Body of pancreas (tissue), 4 donors: ENCODE data around the gene EFCAB6. TPM values are rescaled to one million over a fixed set of nuclear protein-coding genes. Genes with fewer than 3 reads are reported as not detected.

ENCODE experiments used
- ATAC-seq: fragments of 150-250 bp; one replicate; pipeline ENCODE4 v1.9.1; 2016
- DNase-seq, 4 donors: peaks; one replicate each; pipeline ENCODE4 v3.0.0-alpha.2; 2019
- H3K27ac ChIP-seq, 4 donors: fragments of 200-600 bp; sonication (generic); 1 replicate in 3 of 4; 2 replicates in 1 of 4; pipeline versions ENCODE4 v1.5.1 to v1.6.1; 2016 to 2019; ENCODE audit warnings: mild to moderate bottlenecking in 1 of 4, mixed read lengths in 1 of 4, moderate library complexity in 1 of 4
- H3K27me3 ChIP-seq, 2 donors: fragments of 200-600 bp; sonication (generic); one replicate each; pipeline ENCODE4 v1.6.0; 2016; ENCODE audit warnings: mild to moderate bottlenecking in 1 of 2
- H3K36me3 ChIP-seq, 2 donors: fragments of 200-600 bp; sonication (generic); replicated peaks in 1 of 2; 2 replicates each; pipeline ENCODE4 v1.5.1; 2016; ENCODE audit warnings: low read depth in 2 of 2; ENCODE audit not compliant: insufficient read depth in 1 of 2
- H3K4me1 ChIP-seq: fragments of 200-600 bp; sonication (generic); one replicate; pipeline ENCODE4 v1.6.0; 2016
- H3K4me3 ChIP-seq, 2 donors: fragments of 200-600 bp; sonication (generic); 1 replicate in 1 of 2; 2 replicates in 1 of 2; pipeline ENCODE4 v1.5.1; 2016 to 2019
- H3K9me3 ChIP-seq, 3 donors: fragments of 200-600 bp; sonication (generic); 1 replicate in 2 of 3; 2 replicates in 1 of 3; pipeline ENCODE4 v1.5.1; 2016
- POLR2A ChIP-seq, 3 donors: fragments of 450-650 bp; IDR thresholded peaks; one replicate each; pipeline ENCODE4 v1.6.1; 2016; ENCODE audit warnings: antibody characterized with exemption in 3 of 3, mild to moderate bottlenecking in 2 of 3
- WGBS, 2 donors: methylation state at CpG; one replicate each; pipeline ENCODE4 v1.1.5; 2017; 5-methylcytosine and 5-hydroxymethylcytosine counted together
- intact Hi-C: fragments of 100-400 bp; cut with DNase I; formaldehyde crosslinking; loops from one replicate; pipeline ENCODE4 v1.15.1; 2023
- total RNA-seq, 2 donors: library from RNA; depleted of rRNA; stranded (reverse); fragments of >200 nt; gene quantifications; one replicate each; pipeline ENCODE4 v1.1.0, GENCODE V29; 2016
- TF ChIP-seq, protein P1 (sequence below), 7 experiments: fragments of 450-650 bp in 4 of 7; fragments of 200-600 bp in 3 of 7; sonication (generic) in 3 of 7; IDR thresholded peaks; one replicate each; pipeline ENCODE4 v1.5.1; 2016 to 2019; ENCODE audit warnings: antibody characterized with exemption in 7 of 7

The EFCAB6 gene
- total RNA-seq, 2 donors from 2014 or later = 4.0 to 4.4 TPM

DNA sequence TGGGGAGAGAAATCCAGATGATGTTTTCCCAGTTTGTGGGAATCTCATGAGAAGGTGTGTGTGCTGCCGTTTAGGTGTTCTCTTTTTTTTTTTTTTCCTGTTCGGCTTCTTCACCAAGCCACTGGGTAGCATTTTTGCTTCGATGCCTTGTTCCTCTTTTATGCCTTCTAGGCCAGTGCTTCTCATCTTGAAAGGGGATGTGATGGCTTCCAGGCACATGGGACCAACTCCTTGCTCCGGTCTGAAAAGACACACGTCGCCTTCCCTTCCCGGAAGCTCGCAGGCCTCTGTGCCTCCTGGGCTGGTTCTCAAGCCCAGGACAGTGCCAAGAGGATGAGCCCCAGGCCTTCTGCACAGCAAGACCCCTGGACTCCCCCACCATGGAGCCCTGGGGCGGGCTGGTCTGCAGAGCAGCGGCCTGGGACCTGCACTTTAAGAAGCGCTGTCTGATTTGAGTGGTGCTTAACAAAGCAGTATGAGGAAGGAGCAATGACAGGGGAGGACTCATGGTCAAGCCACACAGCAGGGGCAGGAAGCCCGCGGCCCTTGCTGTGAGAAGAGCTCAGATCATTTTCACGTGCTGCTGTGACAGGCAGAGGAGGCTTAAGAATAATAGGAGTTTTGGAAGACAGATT is 241.5 kb downstream of the EFCAB6 start:
- no peak for TF ChIP-seq POLR2A (IDR thresholded peaks at IDR 0.05)
- TF ChIP-seq, protein P1, sequence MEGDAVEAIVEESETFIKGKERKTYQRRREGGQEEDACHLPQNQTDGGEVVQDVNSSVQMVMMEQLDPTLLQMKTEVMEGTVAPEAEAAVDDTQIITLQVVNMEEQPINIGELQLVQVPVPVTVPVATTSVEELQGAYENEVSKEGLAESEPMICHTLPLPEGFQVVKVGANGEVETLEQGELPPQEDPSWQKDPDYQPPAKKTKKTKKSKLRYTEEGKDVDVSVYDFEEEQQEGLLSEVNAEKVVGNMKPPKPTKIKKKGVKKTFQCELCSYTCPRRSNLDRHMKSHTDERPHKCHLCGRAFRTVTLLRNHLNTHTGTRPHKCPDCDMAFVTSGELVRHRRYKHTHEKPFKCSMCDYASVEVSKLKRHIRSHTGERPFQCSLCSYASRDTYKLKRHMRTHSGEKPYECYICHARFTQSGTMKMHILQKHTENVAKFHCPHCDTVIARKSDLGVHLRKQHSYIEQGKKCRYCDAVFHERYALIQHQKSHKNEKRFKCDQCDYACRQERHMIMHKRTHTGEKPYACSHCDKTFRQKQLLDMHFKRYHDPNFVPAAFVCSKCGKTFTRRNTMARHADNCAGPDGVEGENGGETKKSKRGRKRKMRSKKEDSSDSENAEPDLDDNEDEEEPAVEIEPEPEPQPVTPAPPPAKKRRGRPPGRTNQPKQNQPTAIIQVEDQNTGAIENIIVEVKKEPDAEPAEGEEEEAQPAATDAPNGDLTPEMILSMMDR (IDR thresholded peaks at IDR 0.05) = no peak
- WGBS, 2 donors = 69% methylated on average over 9 to 14 of the region's 14 CpGs
- intact Hi-C loops = no loop called here
- Histone ChIP-seq H3K27me3 (no peaks in the 10 kb centered on the region), H3K27ac (no peak overlapping the region), H3K4me1 (no peaks in the 10 kb centered on the region), H3K9me3 (no peaks in the 10 kb centered on the region), H3K4me3 (no peak overlapping the region), H3K36me3 (no peaks in the 10 kb centered on the region)
- DNase-seq (no peak), ATAC-seq (no peak)

DNA sequence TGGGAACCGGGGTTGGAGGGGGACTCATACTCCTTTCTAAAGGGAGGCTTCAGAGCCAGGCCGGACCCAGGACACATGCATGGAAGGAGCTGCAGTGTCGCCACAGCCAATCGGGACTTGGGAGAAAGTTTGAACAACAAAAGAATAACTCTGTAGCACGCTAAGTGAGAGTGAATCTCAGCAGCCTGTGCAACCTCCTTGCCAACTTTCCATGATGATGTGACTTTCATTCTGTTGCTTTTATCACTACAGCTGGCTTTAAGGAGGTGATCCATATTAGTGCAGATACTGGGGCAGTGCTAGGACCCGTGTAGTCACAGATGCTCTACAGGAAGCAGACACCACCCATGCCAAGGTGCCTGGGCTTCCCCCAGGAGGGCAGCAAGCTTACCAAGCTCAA is 243.0 kb downstream of the EFCAB6 start:
- Histone ChIP-seq H3K4me3 (no peak overlapping the region), H3K27ac (no peak overlapping the region), H3K9me3 (no peaks in the 10 kb centered on the region), H3K36me3 (no peaks in the 10 kb centered on the region), H3K27me3 (no peaks in the 10 kb centered on the region), H3K4me1 (no peaks in the 10 kb centered on the region)
- intact Hi-C loops = no loop called here
- TF ChIP-seq POLR2A (IDR thresholded peaks at IDR 0.05) = no peak
- TF ChIP-seq, protein P1 (IDR thresholded peaks at IDR 0.05) = no peak
- DNase-seq = no peak
- 86 to 90% methylated on average over 6 of the region's 6 CpGs for WGBS, 2 donors
- ATAC-seq = no peak

DNA sequence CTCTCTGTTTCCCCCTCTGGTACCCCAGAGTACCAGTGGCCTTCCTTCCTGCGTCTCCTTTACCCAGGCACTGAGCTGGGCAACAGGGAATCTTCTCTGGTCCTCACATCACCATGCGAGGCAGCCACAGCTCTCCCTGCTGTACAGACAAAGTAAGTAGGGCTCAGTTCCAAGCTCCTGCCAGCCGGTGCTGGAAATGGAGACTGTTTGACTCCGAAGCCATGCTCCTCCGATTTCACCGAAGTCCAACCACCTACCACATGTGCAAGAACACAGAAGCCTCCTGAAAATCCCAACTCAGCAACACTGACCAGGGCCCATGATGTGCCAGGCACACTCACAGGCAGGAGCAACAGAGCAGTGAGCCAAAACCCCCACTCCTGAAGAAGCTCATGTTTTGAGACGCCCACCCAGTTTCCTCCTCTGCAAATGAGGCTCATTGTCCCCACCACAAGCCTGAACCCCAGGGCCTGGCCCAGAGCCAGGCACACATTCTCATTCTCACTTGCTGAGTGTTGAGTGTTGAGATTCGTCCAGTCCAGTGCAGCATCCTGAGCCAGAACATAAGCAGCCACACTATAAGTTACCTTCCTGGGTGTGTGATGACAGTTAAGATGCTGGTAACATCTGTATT is 244.3 kb downstream of the EFCAB6 start:
- Histone ChIP-seq H3K27me3 (no peaks in the 10 kb centered on the region), H3K27ac (no peak overlapping the region), H3K4me3 (no peak overlapping the region), H3K9me3 (no peaks in the 10 kb centered on the region), H3K36me3 (no peaks in the 10 kb centered on the region), H3K4me1 (no peaks in the 10 kb centered on the region)
- ATAC-seq (no peak), DNase-seq (no peak)
- TF ChIP-seq, protein P1 (IDR thresholded peaks at IDR 0.05) = no peak
- no peak for TF ChIP-seq POLR2A (IDR thresholded peaks at IDR 0.05)
- intact Hi-C loops = no loop called here
- 68 to 69% methylated on average over 4 to 8 of the region's 8 CpGs for WGBS, 2 donors

DNA sequence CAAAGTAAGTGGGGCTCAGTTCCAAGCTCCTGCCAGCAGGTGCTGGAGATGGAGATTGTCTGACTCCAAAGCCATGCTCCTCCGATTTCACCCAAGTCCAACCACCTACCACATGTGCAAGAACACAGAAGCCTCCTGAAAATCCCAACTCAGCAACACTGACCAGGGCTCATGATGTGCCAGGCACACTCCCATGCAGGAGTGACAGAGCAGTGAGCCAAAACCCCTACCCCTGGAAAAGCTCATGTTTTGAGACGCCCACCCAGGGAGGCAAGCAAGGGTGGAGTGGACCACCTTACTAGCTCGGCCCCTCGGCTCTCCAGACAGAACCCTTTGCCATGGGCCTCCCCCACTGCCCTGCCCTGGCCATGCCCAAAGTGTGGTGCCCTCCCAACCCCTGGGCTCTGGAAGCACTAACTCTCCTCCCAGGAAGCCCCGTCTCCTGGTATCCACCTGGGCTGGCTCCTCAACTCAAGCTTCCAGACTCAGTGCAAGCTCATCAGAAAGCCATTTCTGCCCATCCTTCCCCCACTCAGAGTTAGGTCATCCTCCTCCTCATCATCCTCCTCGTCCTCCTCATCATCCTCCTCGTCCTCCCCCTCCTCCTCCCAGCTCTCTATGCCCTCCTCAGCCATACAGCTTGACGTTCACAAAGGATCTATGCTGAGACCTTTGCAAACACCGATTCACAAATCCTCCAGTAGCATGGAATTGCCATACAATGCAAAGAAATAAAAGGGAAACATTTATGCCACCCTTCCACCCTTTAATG is 245.4 kb downstream of the EFCAB6 start:
- Histone ChIP-seq H3K27me3 (no peaks in the 10 kb centered on the region), H3K4me3 (no peak overlapping the region), H3K27ac (no peak overlapping the region), H3K9me3 (no peaks in the 10 kb centered on the region), H3K4me1 (no peaks in the 10 kb centered on the region), H3K36me3 (no peaks in the 10 kb centered on the region)
- intact Hi-C loops = no loop called here
- ATAC-seq (no peak), DNase-seq (no peak)
- 67 to 78% methylated on average over 7 to 9 of the region's 9 CpGs for WGBS, 2 donors
- TF ChIP-seq, protein P1 (IDR thresholded peaks at IDR 0.05) = no peak
- TF ChIP-seq POLR2A (IDR thresholded peaks at IDR 0.05) = no peak
